Muscle of back (tissue), 11 donors: ENCODE data around the gene ASPSCR1. TPM values are rescaled to one million over a fixed set of nuclear protein-coding genes. Genes with fewer than 3 reads are reported as not detected.

Experiments
- DNase-seq, 3 donors: peaks; one replicate each; pipeline versions ENCODE4 v3.0.0 to v3.0.0-alpha.2; 2013
- polyA plus RNA-seq, 10 donors: library from polyadenylated mRNA; unstranded; fragments of 120-200 nt; gene quantifications; one replicate each; pipeline ENCODE4 v1.2.1, GENCODE V29; 2013; ENCODE audit not compliant: insufficient read length in 10 of 10

The ASPSCR1 gene
- polyA plus RNA-seq, 10 donors, result 15.5 to 28.4 (median 21.6) TPM

DNA sequence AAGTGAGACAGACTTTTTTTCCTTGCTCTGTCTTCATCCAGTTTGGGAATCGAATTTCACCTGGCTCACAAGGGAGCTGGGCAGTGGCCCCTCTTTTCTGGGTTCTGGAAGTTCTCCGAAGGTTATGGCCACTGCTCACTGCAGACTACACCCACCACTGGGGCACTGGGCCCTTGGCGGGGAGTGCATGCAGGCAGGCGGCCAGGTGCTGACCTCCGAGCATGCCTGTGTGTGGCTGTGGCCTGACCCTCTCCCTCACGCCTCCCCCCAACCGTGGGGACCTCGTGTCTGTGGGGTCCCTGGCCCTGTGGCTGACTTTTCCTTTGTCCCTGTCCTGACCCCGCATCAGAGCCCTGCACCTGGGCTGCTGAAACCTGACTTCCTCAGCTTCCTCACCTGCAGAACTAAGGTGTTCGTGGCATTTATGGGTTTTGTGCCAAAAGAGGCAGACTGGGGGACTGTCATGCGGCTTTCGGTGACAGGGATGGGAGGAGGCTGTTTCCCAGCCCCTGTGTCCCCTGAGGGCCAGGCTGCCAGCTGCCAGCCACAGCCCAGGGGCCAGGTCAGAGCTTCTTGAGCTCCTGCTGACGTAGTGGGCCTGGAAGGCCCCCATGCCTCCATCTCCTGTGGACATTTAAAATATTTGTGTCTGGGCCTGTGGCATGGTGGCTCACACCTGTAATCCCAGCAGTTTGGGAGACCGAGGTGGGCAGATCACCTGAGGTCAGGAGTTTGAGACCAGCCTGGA is 21.4 kb downstream of the ASPSCR1 start:
- DNase-seq, result peak in 1 of 3 donors; percentile 49

DNA sequence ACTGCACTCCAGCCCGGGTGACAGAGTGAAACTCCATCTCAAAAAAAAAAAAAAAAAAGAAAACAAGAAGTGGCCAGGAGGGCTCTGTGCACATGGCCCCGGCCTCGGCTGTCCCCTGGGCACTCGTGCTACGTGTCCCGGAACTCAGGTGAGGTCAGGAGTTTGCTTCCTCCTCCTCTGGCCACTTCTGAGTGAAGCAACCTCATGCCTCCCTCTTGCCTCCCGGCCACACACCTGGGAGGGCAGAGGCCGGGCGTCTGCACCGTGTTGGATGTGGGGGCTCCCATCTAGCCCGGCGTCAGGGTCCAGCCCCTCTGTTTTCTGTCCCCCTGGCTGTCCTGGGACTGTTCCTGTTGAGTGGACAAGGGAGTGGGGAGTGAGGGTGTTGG is 22.2 kb downstream of the ASPSCR1 start:
- DNase-seq, result no peak

DNA sequence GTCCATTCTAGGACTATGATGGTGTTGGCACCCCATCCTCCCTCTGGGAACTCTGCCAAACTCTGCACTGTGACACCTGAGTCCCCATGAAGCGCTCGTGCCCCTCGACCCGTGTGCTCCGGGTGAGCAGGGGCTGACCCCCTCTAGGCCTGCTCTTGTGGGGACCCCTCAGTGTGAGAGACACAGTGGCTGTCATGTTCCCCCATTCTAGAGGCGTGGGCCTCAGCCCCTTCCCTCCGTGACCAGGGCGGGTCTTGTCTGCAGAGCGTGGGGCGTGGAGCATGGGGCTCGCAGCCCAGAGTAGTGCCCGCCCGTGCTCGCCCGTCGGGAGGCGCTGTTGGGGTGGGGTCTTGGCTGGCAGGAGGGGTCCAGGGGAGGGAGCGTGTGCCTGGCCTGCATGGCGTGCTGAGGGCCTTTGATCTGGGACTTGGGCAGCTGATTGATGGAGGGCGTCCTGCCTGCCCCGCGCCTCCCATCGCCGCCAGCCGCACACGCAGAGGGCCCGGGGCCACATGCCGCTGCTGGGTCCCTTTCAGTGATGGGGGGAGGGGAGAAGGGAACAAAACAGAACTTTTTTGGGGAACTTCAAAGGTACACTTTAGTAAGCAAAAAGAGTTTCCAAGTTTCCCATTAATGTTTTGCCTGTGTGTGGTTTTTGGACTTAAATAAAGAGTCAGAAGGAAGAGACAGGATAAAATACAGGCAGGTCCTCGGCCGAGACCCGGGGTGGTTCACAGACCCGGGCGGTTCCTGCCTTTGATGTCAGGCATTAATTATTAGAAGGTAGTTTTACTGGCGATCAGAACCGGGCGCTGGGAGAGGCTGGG is 22.8 kb downstream of the ASPSCR1 start:
- DNase-seq, result no peak

DNA sequence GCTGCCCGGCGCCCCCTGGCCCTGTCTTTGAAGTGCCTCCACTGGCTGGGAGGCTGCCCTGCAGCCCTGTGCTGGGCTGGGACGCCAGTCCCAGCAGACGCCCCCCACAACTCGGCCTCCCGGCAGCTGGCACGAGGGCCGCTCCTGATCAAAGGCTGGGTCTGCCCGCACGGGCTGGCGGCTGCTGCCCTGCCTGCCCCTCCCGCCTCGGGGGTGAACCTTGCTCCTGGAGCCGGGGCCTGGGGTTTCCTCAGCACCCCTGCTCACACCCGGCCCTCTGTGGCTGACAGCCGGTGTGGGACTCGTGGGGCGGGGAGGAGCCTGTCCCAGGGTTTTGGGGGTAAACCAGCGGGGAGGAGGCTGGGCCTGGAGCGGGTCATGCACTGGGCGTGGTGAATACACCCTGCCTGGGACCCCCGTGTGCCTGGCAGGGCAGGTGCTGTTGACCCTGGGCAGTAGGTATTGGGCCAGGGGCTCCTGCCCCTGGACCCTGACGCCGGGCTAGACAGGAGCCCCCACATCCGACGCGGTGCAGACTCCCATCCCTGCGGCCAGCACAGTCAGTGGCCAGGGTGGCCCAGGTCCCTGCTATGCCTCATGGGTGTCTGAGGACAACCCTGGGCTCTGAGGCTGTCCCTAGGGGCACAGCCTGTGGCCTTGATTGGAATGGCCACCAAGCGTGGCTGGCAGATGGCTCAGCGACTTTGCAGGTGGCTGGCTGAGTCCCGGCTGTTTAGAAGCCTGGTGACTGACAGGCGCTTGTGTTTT is 23.6 kb downstream of the ASPSCR1 start:
- DNase-seq, result peak in 1 of 3 donors; percentile 49

DNA sequence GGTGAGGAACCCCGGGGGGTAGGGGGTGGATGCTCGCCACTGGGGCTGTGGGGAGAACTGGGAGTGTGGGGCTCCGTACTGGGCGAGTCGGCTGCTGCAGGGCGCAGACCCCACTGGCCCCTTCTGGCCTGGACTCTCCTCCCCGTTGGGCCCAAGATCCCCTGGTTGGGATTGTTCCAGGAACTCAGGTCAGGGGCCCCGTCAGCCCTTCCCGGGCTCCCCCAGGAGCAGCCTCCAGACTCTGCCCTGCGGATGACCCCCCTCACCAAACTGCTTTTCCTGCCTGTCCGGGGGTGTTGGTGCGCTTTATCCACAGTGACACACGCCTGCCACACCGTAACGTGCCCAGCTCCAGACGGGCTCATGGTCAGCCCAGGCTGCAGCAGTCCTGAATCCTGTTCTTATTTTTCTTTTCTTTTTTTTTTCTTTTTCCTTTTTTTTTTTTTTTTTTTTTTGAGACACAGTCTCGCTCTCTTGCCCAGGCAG is 24.2 kb downstream of the ASPSCR1 start:
- DNase-seq, result no peak

DNA sequence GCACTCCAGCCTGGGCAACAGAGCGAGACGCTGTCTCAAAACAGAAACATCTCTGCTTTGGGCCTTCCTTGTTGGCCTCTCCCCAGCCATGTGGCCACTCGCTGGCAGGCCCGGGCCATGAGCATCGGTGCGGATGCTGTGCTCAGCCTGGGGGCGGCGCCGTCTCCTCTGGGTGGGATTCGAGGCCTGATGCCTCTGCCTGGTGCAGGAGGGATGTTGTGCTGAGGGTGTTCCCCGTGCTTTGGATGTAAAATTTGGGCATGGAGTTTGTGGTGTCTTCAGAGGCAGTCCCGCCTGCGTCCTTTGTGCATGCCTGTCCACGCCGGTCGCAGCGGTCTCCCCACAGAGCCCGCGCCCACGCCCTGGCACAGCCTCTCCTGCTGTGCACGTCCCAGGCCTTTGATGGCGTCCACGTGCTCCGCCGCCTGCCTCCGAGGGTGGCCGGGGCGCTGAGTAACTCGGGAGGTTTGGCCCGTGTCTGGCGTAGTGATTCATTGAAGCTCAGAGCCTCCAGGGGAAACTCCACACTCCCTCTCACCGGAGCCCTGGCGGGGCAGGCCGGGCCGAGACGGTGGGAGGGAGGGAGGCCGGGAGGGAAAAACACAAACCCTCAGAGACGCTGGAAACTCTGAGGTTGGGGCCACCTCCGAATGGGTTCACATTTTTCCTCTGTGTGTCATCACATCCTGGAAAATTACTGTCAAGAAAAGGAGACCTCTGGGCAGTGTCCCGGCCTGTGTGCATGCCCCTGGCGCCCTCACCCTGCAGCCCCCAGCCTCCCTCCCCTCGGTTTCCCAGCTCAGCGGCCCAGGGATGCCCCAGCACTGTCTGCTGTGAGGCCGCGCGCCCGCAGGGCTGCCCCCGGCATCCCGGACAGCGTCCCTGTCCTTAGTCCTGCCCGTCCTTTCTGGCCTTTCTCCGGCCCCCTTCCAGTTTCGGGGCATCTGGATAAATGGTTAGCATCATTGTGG is 26.3 kb downstream of the ASPSCR1 start:
- DNase-seq, result peak; percentile 40 to 92 (median 65)

DNA sequence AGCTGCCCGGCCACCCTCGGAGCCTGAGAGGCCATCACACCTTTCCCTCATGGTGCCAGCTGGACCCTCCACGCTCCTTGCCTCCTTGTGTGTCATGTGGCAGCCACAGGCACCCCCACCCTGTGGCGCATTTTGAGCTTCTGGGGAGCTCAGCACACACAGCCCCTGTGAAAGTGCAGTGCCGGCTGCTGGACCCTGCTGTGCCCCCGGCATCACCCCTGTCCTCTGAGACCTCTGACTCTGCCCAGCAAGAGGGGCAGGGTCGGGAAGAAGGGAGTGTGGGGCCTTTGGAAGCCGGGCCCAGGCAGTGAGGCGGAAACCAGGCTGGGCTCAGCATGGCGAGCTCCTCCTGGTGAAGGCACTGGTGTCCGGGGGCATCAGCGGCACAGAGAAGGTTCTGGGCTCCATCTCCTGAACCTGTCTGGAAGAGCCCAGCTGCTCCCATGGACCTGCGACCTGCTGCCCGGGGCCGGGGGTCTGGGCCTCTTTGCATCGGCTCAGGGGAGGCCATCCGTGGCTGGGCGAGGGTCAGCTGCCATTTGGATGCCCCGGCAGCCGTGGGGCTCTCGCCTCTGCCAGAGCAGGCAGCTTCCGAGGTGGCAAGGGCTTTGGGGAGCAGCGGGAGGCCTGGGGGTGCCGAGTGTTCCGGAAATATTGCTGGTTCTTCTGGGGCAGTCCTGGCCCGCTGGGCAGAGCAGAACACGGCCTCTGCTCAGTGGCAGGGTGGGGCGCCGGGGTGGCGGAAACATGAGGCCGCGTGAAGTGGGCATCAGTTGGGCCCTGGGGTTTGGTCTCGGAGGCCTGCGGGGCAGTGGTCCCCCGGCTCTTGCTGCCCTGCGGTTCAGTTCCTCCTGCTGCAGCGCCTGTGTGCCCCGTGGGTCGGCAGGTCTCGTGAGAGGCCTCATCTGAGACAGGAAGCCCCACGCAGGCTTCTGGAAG is 27.4 kb downstream of the ASPSCR1 start:
- DNase-seq, result no peak

DNA sequence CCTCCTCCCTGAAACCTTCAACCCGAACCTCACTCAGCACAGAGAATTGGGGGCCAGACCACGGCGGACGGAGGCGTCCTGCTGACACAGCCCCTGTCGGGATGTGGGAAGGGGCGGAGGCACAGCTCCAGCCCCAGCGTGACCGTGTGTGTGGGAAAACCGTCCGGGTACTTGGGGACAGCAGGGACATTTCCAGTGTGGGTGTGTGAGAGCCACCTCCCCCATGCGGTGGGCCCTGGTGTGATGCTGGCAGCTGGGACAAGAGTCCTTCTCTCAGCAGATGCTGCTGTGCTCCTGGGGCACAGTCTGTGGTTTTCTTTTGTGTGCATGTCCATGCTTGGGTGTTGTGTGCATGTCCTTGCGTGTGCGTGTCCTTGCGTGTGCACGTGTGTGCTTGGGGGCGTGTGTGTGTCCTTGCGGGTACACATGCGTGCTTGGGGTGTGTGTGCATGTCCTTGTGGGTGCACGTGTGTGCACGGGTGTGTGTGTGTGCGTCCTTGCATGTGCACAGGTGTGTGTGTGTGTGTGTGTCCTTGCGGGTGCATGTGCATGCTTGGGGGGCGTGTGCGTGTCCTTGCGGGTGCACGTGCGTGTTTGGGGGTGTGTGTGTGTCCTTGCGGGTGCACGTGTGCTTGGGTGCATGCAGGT is 28.4 kb downstream of the ASPSCR1 start:
- no peak for DNase-seq

DNA sequence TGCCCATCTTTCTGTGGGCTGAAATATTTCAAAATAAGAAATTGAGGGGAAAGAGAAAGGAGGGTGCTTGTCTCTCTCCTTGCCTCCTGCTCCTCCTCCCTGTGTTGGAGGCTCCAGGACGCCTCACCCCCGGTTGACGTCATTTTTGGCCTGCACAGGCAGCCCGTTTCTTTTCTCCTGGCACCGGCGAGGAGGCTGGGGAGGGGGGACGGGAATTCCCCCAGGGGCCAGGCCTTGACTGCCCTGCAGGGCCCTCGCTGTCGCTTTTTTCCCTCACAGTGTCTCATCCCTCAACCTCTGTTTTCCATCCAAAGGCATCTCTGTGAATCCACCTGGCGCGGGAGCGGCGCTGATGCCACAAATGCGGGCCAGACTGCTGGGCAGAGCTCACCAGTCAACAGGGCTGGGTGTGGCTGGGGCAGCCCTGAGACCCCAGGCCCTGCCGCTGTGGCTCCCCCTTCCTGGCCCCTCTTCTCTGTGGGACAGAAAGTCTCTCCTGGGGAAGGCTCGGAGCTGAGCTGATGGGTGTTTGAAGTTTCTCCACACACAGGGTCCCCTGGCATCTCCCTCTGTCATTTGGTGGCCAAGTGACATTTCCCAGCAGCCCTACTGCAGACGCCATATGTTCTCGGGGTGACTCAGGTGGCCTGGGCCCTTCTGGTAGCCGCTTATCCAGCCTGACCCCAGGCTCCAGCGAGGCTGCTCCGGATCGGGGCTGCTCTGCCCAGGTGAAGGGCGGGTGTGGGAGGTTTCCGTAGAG is 29.2 kb downstream of the ASPSCR1 start:
- no peak for DNase-seq

DNA sequence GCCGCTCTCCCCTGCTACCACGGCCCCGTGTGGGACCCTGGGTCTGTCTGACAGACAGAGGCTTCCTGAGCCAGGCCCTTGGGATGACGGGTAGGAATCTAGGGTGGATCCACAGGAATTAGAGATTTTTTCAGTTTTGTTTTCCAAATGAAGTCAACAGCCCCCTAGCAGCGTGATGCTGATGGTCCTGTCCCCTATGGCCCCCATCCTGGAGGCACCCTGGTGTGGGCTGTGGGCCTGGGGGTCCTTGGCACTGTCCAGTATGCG is 29.7 kb downstream of the ASPSCR1 start:
- DNase-seq, result no peak

DNA sequence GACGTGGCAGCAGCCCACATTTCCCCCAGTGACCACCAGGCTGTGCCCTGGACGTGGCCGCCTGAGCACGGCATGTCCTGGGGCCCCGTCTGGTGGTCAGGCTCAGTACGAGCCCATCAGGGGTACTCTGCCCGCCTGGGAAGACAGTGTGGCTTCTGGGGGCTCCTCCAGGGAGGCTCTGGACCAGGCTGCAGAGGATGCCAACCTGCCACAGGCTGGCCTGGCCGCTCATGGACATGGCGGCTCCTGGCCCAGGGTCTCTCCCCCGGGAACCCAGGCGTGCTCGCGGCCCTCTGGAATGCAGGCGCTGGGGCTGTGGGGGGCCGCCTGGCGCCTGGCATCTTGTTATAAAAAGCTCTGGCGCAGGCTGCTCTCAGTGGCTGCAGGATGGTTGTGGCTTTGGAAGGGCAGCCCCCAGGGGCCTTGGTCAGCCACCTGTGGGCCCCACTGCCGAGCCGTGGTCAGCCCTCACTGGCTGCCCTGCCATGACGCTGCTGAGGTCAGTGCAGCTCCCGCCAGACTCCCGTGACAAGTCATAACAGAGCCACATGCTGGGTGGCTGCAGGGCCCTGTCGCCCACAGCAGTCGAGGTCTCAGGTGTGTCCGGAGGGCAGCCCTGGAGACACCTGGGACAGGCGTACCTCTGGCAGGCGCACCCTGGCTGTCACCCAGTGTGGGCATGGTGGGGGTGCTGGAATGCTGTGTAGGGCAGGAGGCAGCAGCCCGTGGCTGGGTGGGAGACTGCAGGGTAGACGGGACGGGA is 30.2 kb downstream of the ASPSCR1 start:
- no peak for DNase-seq

DNA sequence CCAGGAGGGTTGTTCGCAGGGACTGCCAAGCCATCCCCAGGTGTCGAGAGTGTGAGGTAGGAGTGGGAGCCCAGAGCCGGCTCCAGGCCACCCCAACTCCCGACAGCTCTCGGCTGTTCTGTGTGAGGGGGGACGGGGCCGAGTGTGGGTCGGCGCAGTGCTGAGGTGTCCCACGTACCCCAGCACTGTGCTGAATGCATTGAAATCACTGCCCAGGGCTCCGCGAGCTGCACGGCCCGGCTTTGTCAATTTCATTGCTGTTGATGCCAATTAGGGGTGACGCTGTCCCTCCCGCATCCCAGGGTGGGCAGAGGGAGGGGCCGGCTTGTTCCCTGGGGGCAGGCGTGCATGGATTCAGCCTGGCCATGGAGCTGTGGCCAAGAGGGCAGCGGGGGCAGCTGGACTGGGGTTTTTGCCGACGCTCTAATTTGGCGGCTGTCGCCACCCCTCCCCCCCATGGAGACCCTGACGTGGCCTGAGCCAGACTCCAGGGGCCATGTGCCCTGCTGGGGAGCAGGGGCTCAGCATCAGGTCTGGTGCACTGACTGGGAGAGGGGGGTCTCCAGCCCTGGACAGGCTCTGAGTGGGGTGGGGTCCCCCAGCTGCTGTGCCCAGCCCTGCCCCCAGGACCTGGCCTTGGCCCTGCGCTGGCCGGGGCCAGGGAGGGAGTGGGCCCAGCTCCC is 31.0 kb downstream of the ASPSCR1 start:
- DNase-seq, result no peak

DNA sequence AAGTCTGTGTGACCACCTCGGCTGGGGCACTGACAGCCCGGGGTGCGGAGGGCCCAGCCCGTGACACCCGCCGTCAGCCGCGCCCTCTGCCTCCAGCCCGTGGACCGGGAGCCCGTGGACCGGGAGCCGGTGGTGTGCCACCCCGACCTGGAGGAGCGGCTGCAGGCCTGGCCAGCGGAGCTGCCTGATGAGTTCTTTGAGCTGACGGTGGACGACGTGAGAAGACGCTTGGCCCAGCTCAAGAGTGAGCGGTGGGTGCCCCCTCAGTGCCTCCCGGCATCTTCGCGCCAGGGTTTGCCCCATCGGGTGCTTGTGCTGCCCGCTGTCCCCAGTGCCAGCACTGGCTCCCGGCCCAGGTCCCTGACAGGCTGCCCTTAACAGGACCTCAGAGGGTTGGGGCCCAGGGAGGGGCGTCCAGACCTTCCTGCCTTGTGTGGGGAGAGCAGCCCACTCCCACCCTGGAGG is 31.5 kb downstream of the ASPSCR1 start:
- DNase-seq, result no peak

DNA sequence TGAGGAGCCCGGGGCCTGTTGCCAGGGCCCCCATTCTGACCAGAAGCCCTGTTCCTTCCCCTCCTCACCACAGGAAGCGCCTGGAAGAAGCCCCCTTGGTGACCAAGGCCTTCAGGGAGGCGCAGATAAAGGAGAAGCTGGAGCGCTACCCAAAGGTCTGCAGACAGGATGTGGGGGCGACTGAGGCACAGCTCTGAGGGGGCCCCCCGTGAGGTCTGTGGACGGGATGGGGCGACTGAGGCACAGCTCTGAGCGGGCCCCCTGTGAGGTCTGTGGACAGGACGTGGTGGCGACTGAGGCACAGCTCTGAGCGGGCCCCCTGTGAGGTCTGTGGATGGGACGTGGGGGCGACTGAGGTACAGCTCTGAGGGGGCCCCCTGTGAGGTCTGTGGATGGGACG is 32.0 kb downstream of the ASPSCR1 start:
- DNase-seq, result no peak

DNA sequence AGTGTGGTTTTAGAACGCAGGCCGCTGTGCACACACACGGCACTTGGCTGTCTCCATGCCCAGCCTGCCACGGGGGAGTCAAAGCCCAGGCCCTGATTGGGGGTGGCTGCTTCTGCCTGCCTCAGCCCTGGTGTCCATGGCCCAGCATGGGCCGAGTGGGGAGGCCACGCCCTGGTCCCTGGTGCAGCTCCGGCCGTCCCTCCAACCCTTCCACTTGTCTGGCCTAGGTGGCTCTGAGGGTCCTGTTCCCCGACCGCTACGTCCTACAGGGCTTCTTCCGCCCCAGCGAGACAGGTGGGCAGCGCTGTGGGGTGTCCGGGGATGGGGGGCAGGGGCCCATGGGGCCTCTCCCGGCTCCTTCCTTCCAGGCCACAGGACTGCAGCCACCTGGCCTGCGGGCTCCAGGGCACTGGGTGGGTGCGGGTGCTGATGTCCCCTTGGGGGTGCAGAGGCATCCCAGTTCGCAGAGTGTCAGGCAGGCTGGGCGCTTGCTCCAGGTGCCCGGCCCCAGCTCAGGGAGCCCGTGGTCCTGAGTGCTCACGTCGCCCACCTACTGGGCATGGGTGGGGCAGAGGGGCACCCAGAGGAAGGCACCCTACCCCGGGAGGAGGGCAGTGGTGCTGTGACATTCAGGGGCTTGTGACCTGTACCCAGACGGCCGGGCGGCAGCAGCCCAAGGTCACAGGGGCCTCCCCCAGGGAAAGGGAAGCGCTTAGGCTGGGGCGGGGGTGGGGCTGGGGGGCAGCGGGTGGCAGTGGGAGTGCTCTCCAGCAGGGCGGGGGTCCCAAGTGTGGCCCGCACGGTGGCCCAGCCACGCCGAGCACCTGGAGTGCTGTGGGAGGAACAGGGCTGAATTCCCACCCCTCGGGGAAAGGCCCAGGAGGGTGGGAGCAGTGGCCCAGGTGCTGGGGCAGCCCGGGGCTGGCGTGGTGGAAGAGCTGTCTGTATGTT is 33.4 kb downstream of the ASPSCR1 start:
- DNase-seq, result no peak

DNA sequence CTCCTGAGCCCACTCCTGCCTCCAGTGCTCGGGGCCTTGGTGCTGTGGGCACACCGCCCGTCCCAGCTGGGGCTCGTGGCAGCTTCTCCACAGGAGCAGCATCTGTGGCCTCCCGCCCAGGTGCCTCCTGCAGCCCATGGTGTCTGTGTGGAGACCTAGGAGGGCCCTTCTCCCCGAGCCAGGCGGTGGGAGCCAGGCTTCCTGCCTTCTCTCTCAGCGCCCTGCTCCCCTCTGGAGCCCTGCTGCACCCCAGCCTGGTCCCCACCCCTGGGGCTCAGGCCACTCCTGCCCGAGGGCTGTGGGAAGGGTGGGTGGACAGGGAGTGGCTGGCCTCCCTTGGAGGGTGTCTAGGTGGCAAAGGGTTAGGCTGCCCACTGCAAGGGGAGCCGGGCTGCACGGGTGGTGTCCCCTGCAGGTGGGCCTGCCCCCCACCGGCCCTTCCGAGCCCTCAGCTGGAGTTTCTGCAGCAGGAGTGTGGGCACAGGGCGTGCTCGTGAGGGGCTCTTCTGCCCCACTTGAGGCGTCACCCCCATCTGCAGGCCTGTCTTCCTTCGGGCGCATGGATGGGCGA is 34.3 kb downstream of the ASPSCR1 start:
- DNase-seq, result no peak
